PC-3 (cell line): ENCODE data around the gene VWDE. TPM values are rescaled to one million over a fixed set of nuclear protein-coding genes. Genes with fewer than 3 reads are reported as not detected.

Experiments used
- ATAC-seq: fragments of 200-7000 bp; cut with Tn5 transposase; 2 replicates; pipeline ENCODE4 v1.9.1; 2020; ENCODE audit warnings: mild to moderate bottlenecking, moderate library complexity
- BruUV-seq: library from RNA; stranded (reverse); fragments of 400-500 nt; replicated peaks from 2 replicates; lab custom pipeline; 2021; lab: Mats Ljungman, UMichigan
- CTCF ChIA-PET: fragments of 300-600 bp; sonication (Branson Sonifier 250); formaldehyde crosslinking; loops from one replicate; lab custom pipeline; 2022; ENCODE audit warnings: antibody characterized with exemption; lab: Charles Lee
- POLR2A ChIA-PET: fragments of 300-600 bp; sonication (Branson Sonifier 250); formaldehyde crosslinking; loops from one replicate; lab custom pipeline; 2022; ENCODE audit warnings: antibody characterized with exemption; ENCODE audit not compliant: unreplicated experiment; lab: Charles Lee
- DNase-seq: peaks from one replicate; pipeline ENCODE4 v3.0.0-alpha.2; 2015
- H2AFZ ChIP-seq: fragments of 300-600 bp; sonication (generic); 2 replicates; pipeline ENCODE4 v1.6.0; 2016; ENCODE audit warnings: antibody characterized with exemption, low read length
- H3F3A ChIP-seq: fragments of 300-600 bp; sonication (generic); one replicate; pipeline ENCODE4 v1.6.0; 2017; ENCODE audit warnings: antibody characterized with exemption, low read length, control low read depth, mild to moderate bottlenecking; ENCODE audit not compliant: unreplicated experiment
- H3K27ac ChIP-seq: fragments of 300-600 bp; sonication (generic); 2 replicates; pipeline ENCODE4 v1.5.1; 2016; ENCODE audit warnings: mild to moderate bottlenecking, low read length
- H3K27me3 ChIP-seq: fragments of 300-600 bp; sonication (generic); 2 replicates; pipeline ENCODE4 v1.6.1; 2016; ENCODE audit warnings: low read length, mixed read lengths
- H3K36me3 ChIP-seq: fragments of 300-600 bp; sonication (generic); 2 replicates; pipeline ENCODE4 v1.6.1; 2016; ENCODE audit warnings: low read depth, mixed run types, low read length, mixed read lengths
- H3K4me1 ChIP-seq: fragments of 300-600 bp; sonication (generic); 2 replicates; pipeline ENCODE4 v1.5.1; 2016; ENCODE audit warnings: low read length; ENCODE audit not compliant: insufficient read depth
- H3K4me2 ChIP-seq: fragments of 300-600 bp; sonication (generic); 2 replicates; pipeline ENCODE4 v1.6.0; 2016; ENCODE audit warnings: low read length
- H3K4me3 ChIP-seq: fragments of 300-600 bp; sonication (generic); 2 replicates; pipeline ENCODE4 v1.5.1; 2016; ENCODE audit warnings: mild to moderate bottlenecking, low read length, mixed read lengths
- H3K79me2 ChIP-seq: fragments of 300-600 bp; sonication (generic); 2 replicates; pipeline ENCODE4 v1.6.1; 2017; ENCODE audit warnings: low read length, mixed read lengths
- H3K9ac ChIP-seq: fragments of 300-600 bp; sonication (generic); 2 replicates; pipeline ENCODE4 v1.6.0; 2016; ENCODE audit warnings: mild to moderate bottlenecking, low read length
- H3K9me2 ChIP-seq: fragments of 300-600 bp; sonication (generic); replicated peaks from 2 replicates; pipeline ENCODE4 v1.6.1; 2016; ENCODE audit warnings: mixed run types, low read length, mixed read lengths
- H3K9me3 ChIP-seq: fragments of 300-600 bp; sonication (generic); 2 replicates; pipeline ENCODE4 v1.6.1; 2016; ENCODE audit warnings: low read length, mixed read lengths
- H4K20me1 ChIP-seq: fragments of 300-600 bp; sonication (generic); 2 replicates; pipeline ENCODE4 v1.6.1; 2016; ENCODE audit warnings: low read length, mixed read lengths
- CTCF ChIP-seq: fragments of 300-600 bp; sonication (generic); conservative IDR thresholded peaks from 2 replicates; pipeline ENCODE4 v1.5.1; 2017; ENCODE audit warnings: antibody characterized with exemption, low read depth, mild to moderate bottlenecking, low read length
- EZH2 ChIP-seq: fragments of 300-600 bp; sonication (generic); IDR thresholded peaks from one replicate; pipeline ENCODE4 v1.6.1; 2017; ENCODE audit warnings: antibody characterized with exemption, mild to moderate bottlenecking, low read length; ENCODE audit not compliant: unreplicated experiment
- EZH2phosphoT487 ChIP-seq: fragments of 300-600 bp; sonication (generic); IDR thresholded peaks from 2 replicates; pipeline ENCODE4 v1.6.1; 2018; ENCODE audit warnings: mild to moderate bottlenecking, antibody characterized with exemption, low read length, borderline replicate concordance
- intact Hi-C: fragments of 100-400 bp; cut with micrococcal nuclease; formaldehyde crosslinking; loops from 2 replicates; pipeline ENCODE4 v1.9.0; 2023
- total RNA-seq: library from RNA; depleted of rRNA; stranded (reverse); fragments of >200 nt; gene quantifications from 2 replicates; pipeline ENCODE4 v1.2.3, GENCODE V29; 2014

VWDE gene
- total RNA-seq, 1 experiment from 2014 or later: 7.7 TPM

GRCh38 chr7:12357508-12357907, 46.2 kb downstream of the VWDE start:
- H3K4me3 ChIP-seq: no peak overlapping the region
- H3K9me3 ChIP-seq: no peaks in the 10 kb centered on the region
- no peaks in the 10 kb centered on the region for H3K9me2 ChIP-seq
- H3K36me3 ChIP-seq: peaks cover 3% of the 10 kb centered on the region; the same call in 1 of the 2 replicates
- no peak for TF ChIP-seq EZH2
- no peak for TF ChIP-seq EZH2phosphoT487
- no peak for TF ChIP-seq CTCF
- H3K4me2 ChIP-seq: no peak overlapping the region
- CTCF ChIA-PET: no interaction called here
- H3K4me1 ChIP-seq: peaks cover 26% of the 10 kb centered on the region
- no peaks in the 10 kb centered on the region for H4K20me1 ChIP-seq
- no peak overlapping the region for H3K9ac ChIP-seq
- H3F3A ChIP-seq: no peaks in the 10 kb centered on the region
- H3K79me2 ChIP-seq: no peaks in the 10 kb centered on the region
- ATAC-seq (no peak), DNase-seq (no peak)
- H3K27me3 ChIP-seq: no peaks in the 10 kb centered on the region
- POLR2A ChIA-PET: no interaction called here
- H3K27ac ChIP-seq: no peak overlapping the region
- no peak overlapping the region for H2AFZ ChIP-seq
- intact Hi-C loops: no loop called here
- BruUV-seq: no TSS peak

- H3K9me3 ChIP-seq: no peaks in the 10 kb centered on the region
- intact Hi-C loops: no loop called here
- no peaks in the 10 kb centered on the region for H3K36me3 ChIP-seq
- no peak overlapping the region for H3K27ac ChIP-seq
- ChIA-PET POLR2A (no interaction called here), CTCF (no interaction called here)
- H3K9me2 ChIP-seq: no peaks in the 10 kb centered on the region
- no peaks in the 10 kb centered on the region for H3K4me1 ChIP-seq
- no peaks in the 10 kb centered on the region for H3F3A ChIP-seq
- no peaks in the 10 kb centered on the region for H3K79me2 ChIP-seq
- no peak overlapping the region for H2AFZ ChIP-seq
- H3K27me3 ChIP-seq: no peaks in the 10 kb centered on the region
- BruUV-seq: no TSS peak
- no peak overlapping the region for H3K9ac ChIP-seq
- no peaks in the 10 kb centered on the region for H4K20me1 ChIP-seq
- H3K4me3 ChIP-seq: no peak overlapping the region
- ATAC-seq: no peak
- TF ChIP-seq EZH2: no peak
- TF ChIP-seq CTCF: no peak
- no peak for TF ChIP-seq EZH2phosphoT487
- DNase-seq: no peak
- H3K4me2 ChIP-seq: no peak overlapping the region
Observed at GRCh38 chr7:12351843-12352242, 51.8 kb downstream of the VWDE start.

- BruUV-seq: no TSS peak
- H3K9ac ChIP-seq: no peak overlapping the region
- POLR2A ChIA-PET: no interaction called here
- H3K9me2 ChIP-seq: no peaks in the 10 kb centered on the region
- H3K9me3 ChIP-seq: no peaks in the 10 kb centered on the region
- H3K4me3 ChIP-seq: no peak overlapping the region
- intact Hi-C loops: no loop called here
- no peak overlapping the region for H3K27ac ChIP-seq
- no peak overlapping the region for H3K4me2 ChIP-seq
- H3F3A ChIP-seq: no peaks in the 10 kb centered on the region
- no peaks in the 10 kb centered on the region for H3K4me1 ChIP-seq
- ATAC-seq: no peak
- H3K36me3 ChIP-seq: no peaks in the 10 kb centered on the region
- TF ChIP-seq EZH2: no peak
- TF ChIP-seq CTCF: no peak
- TF ChIP-seq EZH2phosphoT487: no peak
- no peaks in the 10 kb centered on the region for H3K79me2 ChIP-seq
- no peaks in the 10 kb centered on the region for H4K20me1 ChIP-seq
- no peak overlapping the region for H2AFZ ChIP-seq
- H3K27me3 ChIP-seq: no peaks in the 10 kb centered on the region
- DNase-seq: no peak
- CTCF ChIA-PET: no interaction called here
Observed at GRCh38 chr7:12350971-12351370, 52.7 kb downstream of the VWDE start.
